ENCODE measurements around the gene SMIM44.

The SMIM44 gene

DNA sequence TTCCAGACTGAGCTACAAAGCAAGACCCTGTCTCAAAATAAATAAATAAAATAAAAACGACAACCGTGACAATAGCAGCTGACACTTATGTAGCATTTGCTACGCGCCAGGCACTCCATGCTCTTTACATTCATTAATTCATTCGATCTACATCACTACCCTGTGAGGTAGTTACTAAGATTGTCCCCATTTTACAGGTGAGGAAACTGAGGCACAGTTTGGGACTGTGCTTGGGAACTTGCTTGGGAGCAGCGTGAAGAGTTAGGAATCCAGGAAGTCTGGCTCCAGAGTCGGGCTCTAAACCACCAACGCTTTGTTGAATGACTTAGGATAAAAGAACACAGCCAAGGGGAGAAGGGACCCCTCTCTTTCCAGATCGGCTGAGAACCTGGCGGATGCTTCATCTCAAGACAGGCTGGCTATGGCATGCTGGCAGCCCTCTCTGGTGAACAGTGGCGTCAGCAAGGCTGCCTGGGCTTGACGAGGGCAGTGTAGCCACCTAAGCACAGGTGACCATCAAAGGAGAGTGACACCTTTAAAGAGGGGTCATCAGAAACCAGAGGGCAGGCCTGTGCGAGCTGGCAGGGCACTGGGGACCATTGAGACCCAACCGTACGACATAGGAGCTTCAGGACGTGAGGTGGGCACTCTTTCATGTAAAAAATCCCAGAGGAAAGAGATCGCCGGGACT lies 16.6 kb upstream of the SMIM44 start:
- DNase-seq, result no peak

GRCh38 chr19:3497757-3498520 lies 14.7 kb upstream of the SMIM44 start:
- no peak for DNase-seq

GRCh38 chr19:3496392-3497273 lies 13.4 kb upstream of the SMIM44 start:
- DNase-seq, result no peak

GRCh38 chr19:3494559-3494958 lies 11.3 kb upstream of the SMIM44 start:
- no peak for DNase-seq

DNA sequence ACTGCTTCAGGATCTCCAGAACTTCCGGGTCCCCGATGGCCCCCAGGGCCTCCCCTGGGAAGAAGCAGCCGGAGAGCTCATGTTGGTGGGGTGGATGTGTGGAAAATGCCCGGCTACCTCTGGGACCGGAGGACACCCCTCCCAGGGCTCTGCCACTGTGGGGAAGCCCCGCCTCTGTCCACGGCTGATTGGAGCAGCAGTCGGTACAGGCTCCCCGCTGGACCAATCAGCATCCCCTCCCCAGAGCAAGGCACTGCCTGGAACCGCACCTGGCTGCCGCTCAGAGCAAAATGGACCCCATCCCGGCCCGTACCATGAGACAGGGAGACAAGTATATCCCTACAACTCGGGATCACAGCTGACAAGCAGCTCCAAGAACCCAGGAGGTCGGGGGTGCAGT lies 10.8 kb upstream of the SMIM44 start:
- DNase-seq, result no peak

GRCh38 chr19:3493651-3494050 lies 10.4 kb upstream of the SMIM44 start:
- no peak for DNase-seq

- no peak for DNase-seq
Observed at GRCh38 chr19:3492919-3493318, 9.7 kb upstream of the SMIM44 start.

DNA sequence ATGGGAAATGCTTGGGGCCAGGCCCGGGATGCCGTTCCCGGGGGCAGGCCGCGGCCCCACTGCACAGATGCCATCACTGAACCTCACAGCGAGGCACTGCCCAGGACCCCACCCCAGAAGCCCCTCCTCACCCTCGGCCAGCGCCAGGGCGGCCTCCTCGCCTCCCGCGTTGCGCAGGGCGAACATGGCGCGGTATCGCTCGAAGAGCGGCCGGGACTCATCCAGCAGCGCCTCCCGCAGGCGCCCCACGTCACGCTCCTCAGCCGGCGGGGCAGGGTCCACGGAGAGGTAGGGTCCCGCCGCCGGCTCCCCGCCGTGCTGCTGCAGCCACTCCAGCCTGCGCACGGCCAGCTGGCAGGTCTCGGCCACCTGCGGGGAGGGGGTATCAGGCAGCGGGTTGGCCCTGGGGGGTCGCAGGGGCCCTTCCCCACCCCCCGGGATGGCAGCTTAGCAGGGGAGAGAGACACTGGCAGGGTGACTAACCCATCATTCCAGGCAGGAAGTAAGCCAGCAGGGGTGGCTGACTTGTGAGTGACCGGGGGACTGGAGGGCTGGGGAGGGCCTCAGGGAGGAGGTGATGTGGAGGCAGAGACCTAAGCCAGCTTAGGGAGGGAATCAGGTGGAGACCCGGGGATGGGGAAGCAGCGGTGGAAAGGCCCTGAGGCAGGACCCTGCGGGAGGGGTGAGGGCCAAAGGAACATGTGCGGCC lies 9.0 kb upstream of the SMIM44 start:
- no peak for DNase-seq

GRCh38 chr19:3491396-3492119 lies 8.3 kb upstream of the SMIM44 start:
- no peak for DNase-seq

- no peak for DNase-seq
Observed at GRCh38 chr19:3482507-3483225, 575 bp downstream of the SMIM44 start.

GRCh38 chr19:3481241-3482090 lies 1.8 kb downstream of the SMIM44 start:
- no peak for DNase-seq

DNA sequence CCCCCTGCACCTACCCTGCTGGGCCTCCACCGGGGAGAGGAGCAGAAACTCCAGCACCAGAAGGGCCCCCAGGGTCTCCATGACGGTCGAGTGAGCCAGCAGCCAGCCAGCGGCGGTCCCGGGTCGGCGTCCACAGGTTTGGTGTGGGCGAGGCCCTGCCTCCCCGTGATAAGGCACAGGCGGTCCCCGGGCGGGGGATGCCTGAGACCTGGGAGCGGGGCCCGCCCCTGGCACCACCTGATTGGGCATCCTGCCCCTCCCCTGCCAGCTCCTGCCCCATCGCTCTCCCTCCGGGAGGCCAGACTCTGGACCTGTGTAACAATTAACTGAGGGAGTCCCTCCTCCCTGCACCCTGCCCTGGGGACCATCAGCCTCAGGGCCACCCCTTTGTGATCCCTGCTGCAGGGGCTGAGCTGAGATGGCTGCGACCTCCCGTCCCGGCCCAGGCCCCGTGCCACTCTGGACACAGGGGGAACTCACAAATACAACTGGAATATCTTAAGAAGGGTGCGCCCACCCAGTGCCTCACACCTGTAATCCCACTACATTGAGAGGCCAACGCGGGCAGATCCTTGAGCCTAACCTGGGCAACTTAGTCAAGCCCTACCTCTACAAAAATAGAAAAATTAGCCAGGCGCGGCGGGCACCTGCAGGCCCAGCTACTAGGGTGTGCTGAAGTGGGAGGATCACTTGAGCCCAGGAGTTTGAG lies 2.7 kb downstream of the SMIM44 start, which contains the start of gene SMIM24:
Gene SMIM24 (minus strand): TSS at position 143 of the 709 bp plus-strand sequence. CDS start 62 bp downstream, at position 81.
- no peak for DNase-seq

GRCh38 chr19:3479834-3480215 lies 3.4 kb downstream of the SMIM44 start:
- no peak for DNase-seq

GRCh38 chr19:3479177-3479833 lies 3.9 kb downstream of the SMIM44 start:
- no peak for DNase-seq

DNA sequence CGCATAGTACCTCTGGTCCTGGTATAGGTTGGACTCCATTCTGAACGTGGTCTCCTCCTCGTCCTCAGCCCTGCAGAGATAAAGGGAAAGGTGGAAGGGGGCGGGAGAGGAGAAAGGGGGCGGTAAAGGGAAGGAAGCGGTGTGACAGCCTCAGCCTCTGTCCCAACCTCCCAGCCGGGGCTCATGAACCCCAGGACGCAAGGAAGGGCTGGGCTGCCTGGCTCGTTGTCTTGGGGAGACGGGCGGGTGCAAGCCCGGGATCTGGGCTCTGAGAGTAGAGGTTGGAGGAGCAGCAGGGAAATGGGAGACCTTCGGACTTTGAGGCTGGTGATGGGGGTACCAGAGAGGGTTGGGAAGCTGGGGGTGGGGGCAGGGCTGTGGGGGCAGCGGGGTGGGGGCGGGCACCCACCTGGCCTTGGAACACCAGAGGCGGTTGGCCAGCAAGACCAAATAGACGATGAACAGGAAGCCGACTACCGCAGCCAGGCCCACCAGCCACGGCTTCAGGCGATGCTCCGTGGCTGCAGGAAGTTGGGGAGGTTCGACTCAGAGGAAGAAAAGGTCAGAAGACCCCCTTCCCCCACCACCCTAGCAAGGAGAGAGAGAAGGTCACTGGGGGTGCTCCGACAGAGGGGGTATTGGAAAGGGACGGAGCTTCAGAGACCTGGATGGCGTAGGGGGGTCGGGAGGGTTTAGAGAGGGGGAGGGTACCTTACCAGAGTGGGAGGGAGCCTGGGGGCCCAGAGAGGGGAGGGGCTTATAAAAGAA lies 4.6 kb downstream of the SMIM44 start:
- no peak for DNase-seq

DNA sequence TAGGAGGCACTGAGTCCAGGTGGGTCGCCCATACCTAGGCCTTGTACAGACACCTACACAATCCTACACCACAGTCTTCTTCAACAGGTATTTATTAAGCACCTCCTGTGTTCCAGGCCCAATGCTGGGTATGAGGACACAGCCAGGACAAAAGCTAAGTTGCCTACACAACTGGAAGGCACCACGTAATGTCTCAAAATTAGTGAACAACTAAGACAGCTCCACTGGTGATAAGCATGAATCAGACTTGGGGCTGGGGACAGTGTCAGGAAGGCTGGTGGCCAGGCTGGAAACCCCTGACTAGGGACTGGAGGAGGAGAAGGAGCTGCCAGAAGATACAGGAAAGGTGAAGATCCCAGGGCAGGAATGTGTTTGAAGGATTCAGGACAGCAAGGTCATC lies 5.3 kb downstream of the SMIM44 start:
- no peak for DNase-seq

- no peak for DNase-seq
Observed at GRCh38 chr19:3477506-3477905, 5.7 kb downstream of the SMIM44 start.

DNA sequence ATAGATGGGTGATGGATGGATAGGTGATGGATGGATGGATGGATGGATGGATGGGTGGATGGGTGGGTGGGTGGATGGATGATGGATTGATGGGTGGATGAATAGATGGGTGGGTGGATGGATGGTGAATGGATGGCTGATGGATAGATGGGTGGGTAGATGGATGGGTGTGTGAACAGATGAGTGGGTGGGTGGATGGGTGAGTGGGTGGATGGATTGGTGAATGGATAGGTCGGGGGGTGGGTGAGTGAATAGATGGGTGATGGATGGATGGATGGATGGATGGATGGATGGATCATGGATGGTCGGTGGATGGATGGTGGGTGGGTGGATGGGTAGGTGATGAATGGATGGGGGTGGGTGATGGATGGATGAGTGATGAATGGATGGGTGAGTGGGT lies 6.4 kb downstream of the SMIM44 start:
- no peak for DNase-seq

Data from fibroblast of skin of right quadriceps (primary cell).